H1 (cell line): ENCODE data around the gene ERVFRD-1. TPM values are rescaled to one million over a fixed set of nuclear protein-coding genes. Genes with fewer than 3 reads are reported as not detected.

Experiments
- CTCF ChIA-PET: fragments of 300-600 bp; sonication (Branson Sonifier 250); formaldehyde crosslinking; loops from one replicate; lab custom pipeline; 2021; ENCODE audit not compliant: partially characterized antibody; lab: Charles Lee
- POLR2A ChIA-PET: fragments of 300-600 bp; sonication (Branson Sonifier 250); formaldehyde crosslinking; loops from one replicate; lab custom pipeline; 2021; ENCODE audit warnings: inconsistent platforms; ENCODE audit not compliant: partially characterized antibody; lab: Charles Lee
- DNase-seq, 2 experiments: peaks; one replicate each; pipeline versions ENCODE4 v3.0.0 to v3.0.0-alpha.2; 2010 to 2022; ENCODE audit warnings: low spot score in 2 of 2, low read depth in 1 of 2, mixed read lengths in 1 of 2
- FAIRE-seq: peaks from 2 replicates; lab custom pipeline; 2011; peaks lifted over from hg19 to GRCh38; lab: Jason Lieb, UNC
- H2AFZ ChIP-seq: 2 replicates; pipeline ENCODE4 v1.8.1; 2012; ENCODE audit warnings: low read length, inconsistent platforms
- H2AK5ac ChIP-seq: 2 replicates; pipeline ENCODE4 v1.6.1; 2013; ENCODE audit warnings: low read depth, low read length
- H2BK120ac ChIP-seq: replicated peaks from 2 replicates; pipeline ENCODE3; 2013; ENCODE audit warnings: low read depth, low read length, inconsistent platforms
- H2BK12ac ChIP-seq: 2 replicates; pipeline ENCODE4 v1.6.1; 2013; ENCODE audit warnings: low read depth, low read length
- H2BK15ac ChIP-seq: 2 replicates; pipeline ENCODE4 v1.6.1; 2013; ENCODE audit warnings: low read length
- H2BK20ac ChIP-seq: 2 replicates; pipeline ENCODE4 v1.6.1; 2013; ENCODE audit warnings: low read length
- H2BK5ac ChIP-seq: 2 replicates; pipeline ENCODE4 v1.6.1; 2013; ENCODE audit warnings: low read depth, low read length
- H3K14ac ChIP-seq: 2 replicates; pipeline ENCODE4 v1.6.1; 2013; ENCODE audit warnings: inconsistent platforms; ENCODE audit not compliant: insufficient read length
- H3K18ac ChIP-seq: 2 replicates; pipeline ENCODE4 v1.6.1; 2013; ENCODE audit warnings: low read length; ENCODE audit errors: extremely low read depth
- H3K23ac ChIP-seq: 2 replicates; pipeline ENCODE4 v1.6.1; 2013; ENCODE audit warnings: inconsistent platforms; ENCODE audit not compliant: insufficient read length
- H3K23me2 ChIP-seq: 2 replicates; pipeline ENCODE4 v1.6.1; 2013; ENCODE audit warnings: low read depth, low read length
- H3K27ac ChIP-seq: 2 replicates; pipeline ENCODE4 v1.6.1; 2011; ENCODE audit warnings: low read depth, low read length, inconsistent platforms
- H3K27me3 ChIP-seq, 4 experiments: replicated peaks in 1 of 4; 1 replicate in 1 of 4; 2 replicates in 3 of 4; pipeline versions ENCODE4 v1.6.1 to v1.8.1; 2011 to 2013; ENCODE audit warnings: low read length in 3 of 4, mild to moderate bottlenecking in 3 of 4, inconsistent platforms in 2 of 4, mixed read lengths in 2 of 4, moderate library complexity in 1 of 4; ENCODE audit not compliant: control insufficient read depth in 3 of 4, insufficient read depth in 3 of 4; ENCODE audit errors: extremely low read depth in 1 of 4
- H3K36me3 ChIP-seq, 4 experiments: 2 replicates each; pipeline versions ENCODE4 v1.6.1 to v1.8.1; 2011 to 2013; ENCODE audit warnings: mild to moderate bottlenecking in 4 of 4, low read length in 3 of 4, moderate library complexity in 2 of 4, control low read depth in 1 of 4, inconsistent platforms in 1 of 4; ENCODE audit not compliant: insufficient read depth in 4 of 4, control insufficient read depth in 2 of 4
- H3K4ac ChIP-seq: replicated peaks from 2 replicates; pipeline ENCODE3; 2013; ENCODE audit warnings: low read length, low read depth, mixed read lengths, inconsistent platforms; ENCODE audit not compliant: insufficient read length
- H3K4me1 ChIP-seq, 4 experiments: replicated peaks in 1 of 4; 1 replicate in 1 of 4; 2 replicates in 3 of 4; pipeline versions ENCODE4 v1.6.1 to v1.8.1; 2011 to 2013; ENCODE audit warnings: low read length in 3 of 4, inconsistent platforms in 2 of 4, mixed read lengths in 1 of 4; ENCODE audit not compliant: insufficient read depth in 4 of 4, control insufficient read depth in 3 of 4
- H3K4me2 ChIP-seq, 2 experiments: 2 replicates each; pipeline versions ENCODE4 v1.6.1 to v1.8.1; 2011 to 2013; ENCODE audit warnings: low read depth in 2 of 2, low read length in 2 of 2, control low read depth in 1 of 2, inconsistent platforms in 1 of 2, mild to moderate bottlenecking in 1 of 2; ENCODE audit not compliant: insufficient read depth in 1 of 2
- H3K4me3 ChIP-seq, 4 experiments: fragments of 200-600, 300-600 bp in 1 of 4; sonication (generic), shearing (Covaris generic), sonication (Bioruptor Twin) in 1 of 4; 2 replicates each; pipeline versions ENCODE4 v1.5.1 to v1.8.1; 2011 to 2016; ENCODE audit warnings: low read length in 4 of 4, low read depth in 3 of 4, control low read depth in 2 of 4, inconsistent platforms in 2 of 4, mild to moderate bottlenecking in 2 of 4, mixed read lengths in 1 of 4, moderate library complexity in 1 of 4; ENCODE audit not compliant: insufficient read depth in 2 of 4; ENCODE audit errors: extremely low read depth in 1 of 4
- H3K56ac ChIP-seq: replicated peaks from 2 replicates; pipeline ENCODE3; 2013; ENCODE audit warnings: low read depth, mild to moderate bottlenecking, mixed read lengths, low read length, inconsistent platforms; ENCODE audit not compliant: insufficient read length
- H3K79me1 ChIP-seq: 2 replicates; pipeline ENCODE4 v1.6.1; 2013; ENCODE audit warnings: low read depth, low read length, control low read depth
- H3K79me2 ChIP-seq, 2 experiments: 2 replicates each; pipeline versions ENCODE4 v1.6.1 to v1.8.1; 2012 to 2013; ENCODE audit warnings: low read length in 2 of 2, mild to moderate bottlenecking in 2 of 2, inconsistent platforms in 1 of 2; ENCODE audit not compliant: insufficient read depth in 2 of 2, control insufficient read depth in 1 of 2
- H3K9ac ChIP-seq, 4 experiments: replicated peaks in 1 of 4; 1 replicate in 1 of 4; 2 replicates in 3 of 4; pipeline versions ENCODE4 v1.6.1 to v1.8.1; 2011 to 2013; ENCODE audit warnings: low read depth in 3 of 4, low read length in 3 of 4, control low read depth in 2 of 4, mild to moderate bottlenecking in 2 of 4, moderate library complexity in 2 of 4, inconsistent platforms in 1 of 4; ENCODE audit errors: extremely low read depth in 1 of 4
- H3K9me3 ChIP-seq, 2 experiments: 2 replicates each; pipeline versions ENCODE4 v1.6.1 to v1.8.1; 2012 to 2013; ENCODE audit warnings: mild to moderate bottlenecking in 2 of 2, moderate library complexity in 2 of 2, control low read depth in 1 of 2, inconsistent platforms in 1 of 2, low read depth in 1 of 2, low read length in 1 of 2, mixed read lengths in 1 of 2; ENCODE audit not compliant: insufficient read depth in 2 of 2
- H4K20me1 ChIP-seq, 2 experiments: replicated peaks in 1 of 2; 2 replicates each; pipeline versions ENCODE3 to v1.8.1; 2011 to 2013; ENCODE audit warnings: inconsistent platforms in 2 of 2, low read length in 2 of 2, mild to moderate bottlenecking in 1 of 2; ENCODE audit not compliant: insufficient read depth in 2 of 2, control insufficient read depth in 1 of 2
- H4K5ac ChIP-seq: 2 replicates; pipeline ENCODE4 v1.6.1; 2013; ENCODE audit warnings: low read length, low read depth, mixed read lengths, inconsistent platforms; ENCODE audit not compliant: insufficient read length
- H4K8ac ChIP-seq: 2 replicates; pipeline ENCODE4 v1.8.0; 2013; ENCODE audit warnings: mild to moderate bottlenecking, moderate library complexity, low read length, inconsistent platforms; ENCODE audit not compliant: insufficient read depth; ENCODE audit errors: extremely low read depth
- H4K91ac ChIP-seq: replicated peaks from 2 replicates; pipeline ENCODE3; 2013; ENCODE audit warnings: low read length, mixed read lengths, inconsistent platforms; ENCODE audit not compliant: insufficient read length
- CREB1 ChIP-seq: IDR thresholded peaks from 2 replicates; pipeline ENCODE4 v1.6.1; 2012; ENCODE audit warnings: inconsistent platforms
- SIRT6 ChIP-seq: IDR thresholded peaks from one replicate; pipeline ENCODE4 v1.7.1; 2012; ENCODE audit warnings: low read length, inconsistent platforms
- TCF12 ChIP-seq: IDR thresholded peaks from 2 replicates; pipeline ENCODE4 v1.6.1; 2011; ENCODE audit warnings: low read depth, mild to moderate bottlenecking, low read length
- WGBS, 2 experiments: shearing (Covaris generic) in 1 of 2; methylation state at CpG; one replicate each; pipeline versions ENCODE4 v1.1.6 to v1.1.7; 2013 to 2015; ENCODE audit warnings: low lambda C conversion rate in 2 of 2, mixed read lengths in 2 of 2, inconsistent platforms in 1 of 2, low coverage in 1 of 2, missing lambda C conversion rate in 1 of 2; ENCODE audit not compliant: insufficient replicate concordance in 2 of 2, insufficient coverage in 1 of 2, insufficient read length in 1 of 2; ENCODE audit errors: extremely low coverage in 1 of 2, missing lambda C conversion rate in 1 of 2; 5-methylcytosine and 5-hydroxymethylcytosine counted together
- polyA plus RNA-seq, 7 experiments: library from polyadenylated mRNA; depleted of rRNA in 3 of 7; stranded (reverse) in 5 of 7; unstranded in 2 of 7; fragments of >200 nt in 5 of 7; fragments of 200-250 nt in 2 of 7; gene quantifications; 1 replicate in 5 of 7; 2 replicates in 1 of 7; 4 replicates in 1 of 7; pipeline versions ENCODE4 v1.2.1 to v1.2.3, GENCODE V29; 2011 to 2013; ENCODE audit warnings: missing spikeins in 2 of 7, mixed read lengths in 2 of 7
- total RNA-seq: library from RNA; stranded (reverse); fragmentation: NEBNext Ultra II Directional; extraction: Animal tissue kit (Norgen Biotek cat#: 25700); gene quantifications from 2 replicates; pipeline ENCODE4 v1.2.1, GENCODE V29; 2021

ERVFRD-1 gene
- total and polyA plus RNA-seq, 2 of the 8 experiments (the other 6 are each of a cell fraction or from before 2014, with no cell fraction given) = not detected

GRCh38 chr6:11083491-11083890, 28.0 kb downstream of the ERVFRD-1 start:
- Histone ChIP-seq H2AK5ac (no peak overlapping the region), H2BK12ac (no peak overlapping the region), H3K79me1 (no peaks in the 10 kb centered on the region), H3K27me3 (no peaks in the 10 kb centered on the region), H3K36me3 (no peaks in the 10 kb centered on the region), H3K23ac (no peak overlapping the region), H3K9ac (no peak overlapping the region), H3K56ac (no peak overlapping the region), H4K5ac (no peak overlapping the region), H2AFZ (no peak overlapping the region), H2BK120ac (no peak overlapping the region), H3K27ac (no peak overlapping the region), H4K91ac (no peak overlapping the region), H2BK15ac (no peak overlapping the region), H2BK5ac (no peak overlapping the region), H3K4me1 (no peaks in the 10 kb centered on the region), H3K14ac (no peak overlapping the region), H3K4me2 (no peak overlapping the region), H3K4ac (no peak overlapping the region), H3K9me3 (no peaks in the 10 kb centered on the region), H3K4me3 (no peak overlapping the region), H3K18ac (no peak overlapping the region), H3K23me2 (no peaks in the 10 kb centered on the region), H3K79me2 (no peaks in the 10 kb centered on the region), H2BK20ac (no peak overlapping the region), H4K8ac (no peak overlapping the region), H4K20me1 (no peaks in the 10 kb centered on the region)
- no peak for DNase-seq
- 88% methylated on average over 4 of the region's 4 CpGs; no CpG with 5 or more reads in 1 of the 2 experiments for WGBS, 2 experiments
- POLR2A ChIA-PET = no interaction called here
- FAIRE-seq = no peak
- no peak for TF ChIP-seq TCF12
- TF ChIP-seq CREB1 = no peak
- TF ChIP-seq SIRT6 = no peak
- CTCF ChIA-PET = interaction anchor here (0.6 to 1.7 kb wide), 2 partner anchors 129 to 285 kb away, joined by 3 to 5 read pairs; no protein-coding TSS in a partner anchor
